ENCODE results near the gene GFOD1.

DNA sequence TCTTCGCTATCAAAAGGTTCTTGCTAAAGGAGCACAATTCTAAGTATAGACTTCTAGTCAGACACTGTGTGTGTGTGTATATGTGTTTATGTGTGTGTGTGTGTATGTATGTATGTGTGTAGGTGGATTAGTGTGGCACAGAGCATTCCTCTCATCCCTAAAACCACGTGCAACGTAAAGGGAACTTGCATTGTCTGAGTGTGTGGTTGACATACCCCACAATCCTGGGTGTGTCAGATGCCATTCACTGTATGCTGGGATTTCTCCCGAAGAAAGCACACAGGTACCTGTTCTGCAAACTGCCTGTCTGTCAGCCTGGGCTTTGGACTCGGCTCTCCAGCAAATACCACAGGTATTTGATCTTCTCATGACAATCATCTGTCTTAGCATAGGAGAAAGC lies 116.8 kb downstream of the GFOD1 start:
- TF ChIP-seq, protein P1, sequence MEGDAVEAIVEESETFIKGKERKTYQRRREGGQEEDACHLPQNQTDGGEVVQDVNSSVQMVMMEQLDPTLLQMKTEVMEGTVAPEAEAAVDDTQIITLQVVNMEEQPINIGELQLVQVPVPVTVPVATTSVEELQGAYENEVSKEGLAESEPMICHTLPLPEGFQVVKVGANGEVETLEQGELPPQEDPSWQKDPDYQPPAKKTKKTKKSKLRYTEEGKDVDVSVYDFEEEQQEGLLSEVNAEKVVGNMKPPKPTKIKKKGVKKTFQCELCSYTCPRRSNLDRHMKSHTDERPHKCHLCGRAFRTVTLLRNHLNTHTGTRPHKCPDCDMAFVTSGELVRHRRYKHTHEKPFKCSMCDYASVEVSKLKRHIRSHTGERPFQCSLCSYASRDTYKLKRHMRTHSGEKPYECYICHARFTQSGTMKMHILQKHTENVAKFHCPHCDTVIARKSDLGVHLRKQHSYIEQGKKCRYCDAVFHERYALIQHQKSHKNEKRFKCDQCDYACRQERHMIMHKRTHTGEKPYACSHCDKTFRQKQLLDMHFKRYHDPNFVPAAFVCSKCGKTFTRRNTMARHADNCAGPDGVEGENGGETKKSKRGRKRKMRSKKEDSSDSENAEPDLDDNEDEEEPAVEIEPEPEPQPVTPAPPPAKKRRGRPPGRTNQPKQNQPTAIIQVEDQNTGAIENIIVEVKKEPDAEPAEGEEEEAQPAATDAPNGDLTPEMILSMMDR (IDR thresholded peaks at IDR 0.05 in 8 of 11, conservative IDR thresholded peaks at IDR 0.05 in 3 of 11), result no peak
- TF ChIP-seq POLR2A (IDR thresholded peaks at IDR 0.05), result no peak
